Colonic mucosa (tissue), 4 donors: ENCODE results near the gene TMEM95. TPM values are rescaled to one million over a fixed set of nuclear protein-coding genes. Genes with fewer than 3 reads are reported as not detected.

Source experiments
- DNase-seq: peaks from one replicate; pipeline ENCODE4 v3.0.0-alpha.2; 2020
- H3K27ac ChIP-seq: fragments of 200-600 bp; one replicate; pipeline ENCODE4 v1.8.0; 2021
- H3K27me3 ChIP-seq: fragments of 200-600 bp; one replicate; pipeline ENCODE4 v1.8.0; 2021
- H3K36me3 ChIP-seq: fragments of 200-600 bp; one replicate; pipeline ENCODE4 v1.8.0; 2021
- H3K4me1 ChIP-seq: fragments of 200-600 bp; one replicate; pipeline ENCODE4 v1.8.0; 2021; ENCODE audit warnings: mild to moderate bottlenecking
- H3K4me3 ChIP-seq: fragments of 200-600 bp; one replicate; pipeline ENCODE4 v1.8.0; 2021
- H3K9ac ChIP-seq, 2 donors: one replicate each; pipeline ENCODE4 v1.7.0; 2013; ENCODE audit warnings: control low read depth in 2 of 2, low read depth in 2 of 2, low read length in 2 of 2
- H3K9me3 ChIP-seq: fragments of 200-600 bp; one replicate; pipeline ENCODE4 v1.8.0; 2021
- intact Hi-C: fragments of 100-400 bp; cut with DNase I; formaldehyde crosslinking; loops from one replicate; pipeline ENCODE4 v1.14.1; 2022
- total RNA-seq, 2 donors: library from RNA; stranded (reverse); fragmentation: NEBNext Ultra II Directional in 1 of 2; extraction: Animal tissue kit (Norgen Biotek cat#: 25700) in 1 of 2; gene quantifications; one replicate each; pipeline ENCODE4 v1.2.1, GENCODE V29; 2021
- TF ChIP-seq, protein P1 (sequence below): fragments of 200-600 bp; IDR thresholded peaks from one replicate; pipeline ENCODE4 v1.8.0; 2022; ENCODE audit warnings: antibody characterized with exemption, mild to moderate bottlenecking
- donor health status: healthy.
- donor health status: DM: no; HTN: no; CAD: no.
- donor health status: DM: no; HTN: no; CAD: no.

The TMEM95 gene
- total RNA-seq, 2 donors from 2014 or later: not detected

DNA sequence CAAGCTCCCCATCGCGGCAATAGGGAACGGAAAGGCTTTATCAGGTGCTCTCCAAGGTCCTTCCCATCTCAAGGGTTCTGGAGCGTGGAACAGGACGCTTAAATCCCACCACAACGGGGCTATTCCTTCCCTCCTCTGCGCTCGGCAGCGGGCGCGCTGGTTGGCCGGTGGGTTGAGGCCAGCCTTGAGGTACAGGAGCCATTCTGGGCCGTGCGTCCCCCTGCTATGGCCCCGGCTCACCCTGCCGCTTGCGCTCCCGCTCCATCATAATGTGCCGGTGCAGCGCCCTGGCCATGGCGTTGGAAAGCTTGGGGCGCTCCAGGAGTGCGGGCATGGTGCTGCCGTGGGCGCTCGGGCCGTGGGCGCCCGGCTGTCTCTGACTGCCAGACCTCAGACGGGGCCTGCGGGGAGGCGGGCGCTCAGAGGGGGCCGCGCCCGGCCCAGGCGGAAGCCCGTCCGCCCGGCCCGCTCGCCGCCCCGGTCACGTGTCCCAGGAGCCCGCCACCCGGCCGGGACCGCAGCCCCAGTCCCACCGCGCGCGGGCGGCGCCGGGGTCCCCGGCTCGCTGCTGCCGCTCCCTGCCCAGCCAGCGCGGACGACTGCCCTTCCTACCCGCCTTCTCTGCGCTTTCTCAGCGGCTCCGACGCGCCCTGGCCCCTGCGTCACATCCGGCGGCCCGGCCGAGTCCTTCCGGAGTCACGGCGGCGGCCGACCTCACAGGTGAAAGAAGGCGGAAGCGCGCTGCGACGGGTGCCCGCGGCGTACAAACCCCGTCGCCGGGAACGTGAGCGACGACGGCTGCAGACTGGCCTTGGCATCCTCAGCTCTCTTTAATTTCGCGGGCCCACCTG is 40.0 kb upstream of the TMEM95 start, which contains the start of gene GPS2:
Gene GPS2, minus strand, starts transcription at position 642 of the 851 bp plus-strand sequence. Its CDS starts 308 bp downstream, at position 334.
- Histone ChIP-seq H3K4me1 (peaks cover 16% of the 10 kb centered on the region), H3K36me3 (peaks cover 26% of the 10 kb centered on the region), H3K27me3 (no peaks in the 10 kb centered on the region), H3K4me3 (peak within 1 kb of the TSS; percentile 98), H3K27ac (peak within 1 kb of the TSS; percentile 92), H3K9me3 (no peaks in the 10 kb centered on the region), H3K9ac (peak within 1 kb of the TSS; percentile 92)
- DNase-seq: peak; percentile 94
- intact Hi-C loops: no loop called here
- TF ChIP-seq, protein P1, sequence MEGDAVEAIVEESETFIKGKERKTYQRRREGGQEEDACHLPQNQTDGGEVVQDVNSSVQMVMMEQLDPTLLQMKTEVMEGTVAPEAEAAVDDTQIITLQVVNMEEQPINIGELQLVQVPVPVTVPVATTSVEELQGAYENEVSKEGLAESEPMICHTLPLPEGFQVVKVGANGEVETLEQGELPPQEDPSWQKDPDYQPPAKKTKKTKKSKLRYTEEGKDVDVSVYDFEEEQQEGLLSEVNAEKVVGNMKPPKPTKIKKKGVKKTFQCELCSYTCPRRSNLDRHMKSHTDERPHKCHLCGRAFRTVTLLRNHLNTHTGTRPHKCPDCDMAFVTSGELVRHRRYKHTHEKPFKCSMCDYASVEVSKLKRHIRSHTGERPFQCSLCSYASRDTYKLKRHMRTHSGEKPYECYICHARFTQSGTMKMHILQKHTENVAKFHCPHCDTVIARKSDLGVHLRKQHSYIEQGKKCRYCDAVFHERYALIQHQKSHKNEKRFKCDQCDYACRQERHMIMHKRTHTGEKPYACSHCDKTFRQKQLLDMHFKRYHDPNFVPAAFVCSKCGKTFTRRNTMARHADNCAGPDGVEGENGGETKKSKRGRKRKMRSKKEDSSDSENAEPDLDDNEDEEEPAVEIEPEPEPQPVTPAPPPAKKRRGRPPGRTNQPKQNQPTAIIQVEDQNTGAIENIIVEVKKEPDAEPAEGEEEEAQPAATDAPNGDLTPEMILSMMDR: no peak

DNA sequence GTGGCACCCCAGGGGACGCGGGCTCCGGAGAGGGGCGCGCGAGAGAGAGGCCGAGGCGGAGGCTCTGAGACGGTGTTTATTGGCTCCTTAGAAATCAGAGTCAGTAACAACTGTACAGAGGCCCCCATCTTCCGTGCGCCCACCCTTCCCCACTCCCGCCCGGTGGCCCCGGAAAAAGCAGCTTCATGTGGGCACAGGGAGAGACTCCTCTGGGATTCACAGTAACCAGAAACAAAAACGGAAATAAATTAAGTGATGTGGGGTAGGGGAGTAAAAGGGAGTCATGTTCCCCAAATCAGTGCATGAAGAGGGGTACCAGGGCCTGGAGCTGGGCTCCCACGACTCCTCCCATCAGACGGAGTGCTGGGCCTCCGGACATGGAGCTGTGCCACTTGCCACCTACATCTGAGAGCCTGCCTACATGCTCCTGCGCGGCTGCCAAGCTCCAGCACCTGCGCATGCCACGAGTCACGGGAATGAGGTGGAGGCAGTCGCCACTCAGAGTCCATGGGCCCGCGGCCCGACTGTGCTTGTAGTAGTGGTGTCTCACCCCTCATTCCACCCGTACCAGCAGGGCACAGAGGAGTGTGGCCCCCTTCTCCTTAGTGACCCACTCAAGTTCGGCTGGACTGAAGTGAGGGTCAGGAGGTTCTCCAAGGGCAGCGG is 39.3 kb upstream of the TMEM95 start:
- H3K9ac ChIP-seq: peak overlapping the region; percentile 83 to 92
- H3K27ac ChIP-seq: peak overlapping the region; percentile 92
- H3K4me3 ChIP-seq: peak overlapping the region; percentile 98
- H3K9me3 ChIP-seq: no peaks in the 10 kb centered on the region
- no peak for DNase-seq
- peaks cover 13% of the 10 kb centered on the region for H3K4me1 ChIP-seq
- intact Hi-C loops: no loop called here
- H3K27me3 ChIP-seq: no peaks in the 10 kb centered on the region
- H3K36me3 ChIP-seq: peaks cover 19% of the 10 kb centered on the region
- TF ChIP-seq, protein P1: no peak

DNA sequence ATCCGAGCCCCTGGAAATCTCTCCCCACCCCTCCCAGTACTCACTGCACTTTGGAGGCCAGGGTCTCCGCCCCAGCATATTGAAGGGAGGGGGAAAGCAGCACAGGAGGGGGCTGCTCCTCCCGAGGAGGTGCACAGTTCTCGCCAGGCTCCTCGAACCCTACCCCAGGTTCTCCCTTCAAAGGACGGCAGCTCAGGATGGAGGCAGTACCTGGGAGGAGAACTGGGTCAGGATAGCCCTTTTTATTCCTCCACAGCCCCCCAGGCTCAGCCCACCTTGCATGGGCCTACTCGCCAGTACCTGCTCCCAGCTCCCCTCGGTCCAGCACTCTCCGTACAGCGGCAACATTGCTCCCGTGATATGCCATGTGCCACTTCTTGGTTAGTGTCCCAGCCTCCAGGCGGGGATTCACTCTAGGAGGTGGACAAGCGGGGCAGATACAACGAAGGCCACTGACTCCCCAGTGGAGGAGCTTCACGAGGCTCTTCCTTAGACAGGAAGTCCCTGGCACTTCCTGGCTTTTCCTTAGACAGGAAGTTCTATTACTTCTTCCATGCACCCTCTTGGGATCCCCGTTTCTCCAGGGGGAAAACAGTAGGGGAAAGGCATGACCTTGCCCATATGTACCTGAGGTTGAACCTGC is 37.7 kb upstream of the TMEM95 start:
- no peak for DNase-seq
- H3K27me3 ChIP-seq: no peaks in the 10 kb centered on the region
- no peaks in the 10 kb centered on the region for H3K9me3 ChIP-seq
- H3K36me3 ChIP-seq: peaks cover 25% of the 10 kb centered on the region
- TF ChIP-seq, protein P1: no peak
- intact Hi-C loops: no loop called here
- H3K4me3 ChIP-seq: no peak overlapping the region
- peaks cover 13% of the 10 kb centered on the region for H3K4me1 ChIP-seq
- no peak overlapping the region for H3K9ac ChIP-seq
- no peak overlapping the region for H3K27ac ChIP-seq

DNA sequence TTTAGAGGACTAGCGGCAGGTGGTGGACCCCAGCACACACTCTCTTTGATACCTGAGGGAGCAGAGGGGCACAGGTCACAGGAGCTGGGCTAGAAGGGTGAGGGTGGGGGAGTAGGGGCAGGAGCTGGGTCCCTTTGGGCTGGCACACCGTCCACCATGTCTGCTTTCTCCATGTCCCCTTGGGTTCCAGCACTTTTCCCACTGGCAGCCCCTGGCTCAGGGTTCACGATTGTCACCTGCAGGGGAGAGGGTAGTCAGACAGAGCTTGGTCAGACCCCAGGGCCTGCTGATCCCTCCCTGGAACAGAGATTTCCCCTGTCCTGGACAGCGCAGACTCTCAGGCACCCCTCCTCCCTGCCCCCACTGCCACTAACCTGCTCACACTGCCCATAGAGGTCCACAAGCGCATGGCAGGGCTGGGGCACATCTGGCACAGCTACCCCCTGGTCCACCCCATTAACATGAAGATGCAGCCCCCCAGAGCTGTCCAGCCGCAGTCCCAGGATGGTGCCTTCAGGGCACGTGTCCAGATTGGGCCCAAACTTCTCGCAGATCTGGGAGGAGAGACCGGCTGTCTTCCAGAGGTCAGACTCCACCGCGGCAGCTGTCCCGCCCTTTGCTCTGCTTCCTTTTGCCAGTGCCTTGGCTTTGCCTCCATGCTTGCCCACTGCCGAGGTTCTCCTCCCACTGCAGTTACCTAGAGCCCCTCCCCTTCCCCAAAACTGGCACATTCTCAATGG is 36.7 kb upstream of the TMEM95 start:
- no peak overlapping the region for H3K27ac ChIP-seq
- intact Hi-C loops: no loop called here
- no peak for DNase-seq
- no peak overlapping the region for H3K4me3 ChIP-seq
- peaks cover 13% of the 10 kb centered on the region for H3K4me1 ChIP-seq
- no peaks in the 10 kb centered on the region for H3K9me3 ChIP-seq
- H3K27me3 ChIP-seq: no peaks in the 10 kb centered on the region
- H3K36me3 ChIP-seq: peaks cover 25% of the 10 kb centered on the region
- TF ChIP-seq, protein P1: no peak
- no peak overlapping the region for H3K9ac ChIP-seq

DNA sequence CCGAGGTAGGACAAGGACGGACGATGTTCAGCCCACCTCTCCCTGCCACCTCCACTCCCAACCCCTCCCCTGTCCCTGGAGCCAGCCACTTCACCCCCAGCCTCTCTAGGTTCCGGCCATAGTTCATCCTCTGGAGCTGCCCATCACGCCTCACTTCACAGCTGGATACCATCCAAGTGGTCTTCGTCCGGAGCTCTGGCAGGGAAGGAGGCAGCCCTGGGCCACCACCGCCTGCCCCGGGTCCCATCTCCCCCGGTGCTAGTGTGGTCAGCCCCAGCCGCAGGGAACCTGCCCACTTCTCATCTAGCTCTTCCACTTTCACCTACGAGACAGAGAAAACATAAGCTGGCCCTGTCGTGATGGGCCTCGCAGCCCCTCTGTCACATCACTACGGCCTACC is 33.5 kb upstream of the TMEM95 start:
- H3K4me3 ChIP-seq: no peak overlapping the region
- H3K27me3 ChIP-seq: no peaks in the 10 kb centered on the region
- H3K9me3 ChIP-seq: no peaks in the 10 kb centered on the region
- no peaks in the 10 kb centered on the region for H3K4me1 ChIP-seq
- intact Hi-C loops: no loop called here
- H3K9ac ChIP-seq: no peak overlapping the region
- TF ChIP-seq, protein P1: no peak
- peaks cover 18% of the 10 kb centered on the region for H3K36me3 ChIP-seq
- no peak for DNase-seq
- H3K27ac ChIP-seq: no peak overlapping the region
